ENCODE measurements around the gene LTF.
"Not testable (repeated sequence)": the region's sequence is repeated elsewhere in the genome, so short reads cannot be mapped to it uniquely, and the experiment has no call there.

The LTF gene

DNA sequence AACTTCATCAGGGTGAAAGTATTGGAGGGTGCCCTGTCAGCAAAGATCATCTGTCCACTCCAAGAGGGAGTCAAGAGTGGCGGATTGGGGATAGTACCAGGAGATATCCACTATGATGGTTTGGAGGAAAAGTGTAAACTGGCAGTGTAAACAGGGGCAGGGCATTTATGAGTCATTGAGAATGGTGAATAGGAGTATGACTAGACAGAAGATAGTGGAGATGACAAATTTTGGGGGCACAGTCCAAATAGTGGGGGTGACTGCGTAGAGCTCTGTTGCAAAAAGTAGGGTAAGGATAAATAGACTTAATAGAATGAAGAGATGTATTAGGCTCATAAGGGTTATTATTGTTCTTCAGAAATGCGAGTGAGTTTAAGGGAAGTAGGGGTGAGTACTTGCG, 75.9 kb downstream of the LTF start:
- H3K4me3 ChIP-seq (ENCODE audit: low read length); H2BK15ac ChIP-seq (replicated peaks; ENCODE audit: low read depth); DNase-seq: not testable (repeated sequence)

DNA sequence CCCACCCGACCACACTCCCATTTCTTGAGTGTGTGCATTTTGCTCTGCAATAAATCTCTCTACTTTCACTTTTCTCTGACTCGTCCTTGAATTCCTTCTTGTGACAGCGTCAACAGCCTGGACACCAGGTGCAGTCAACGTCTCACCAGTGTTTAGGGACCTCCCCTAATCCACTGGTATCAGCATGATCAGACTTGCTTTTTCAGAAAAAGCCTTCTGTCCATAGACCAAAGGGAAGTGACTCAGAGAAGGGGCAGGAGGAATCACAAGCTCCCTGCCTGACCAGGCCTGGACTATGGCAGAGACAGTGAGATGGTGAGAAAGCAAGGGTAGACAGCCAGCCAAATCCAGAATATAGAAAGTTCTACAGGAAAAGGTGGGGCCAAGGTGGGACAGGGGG, 78.5 kb downstream of the LTF start:
- Histone ChIP-seq H3K79me1 (ENCODE audit: low read length) (no peaks in the 10 kb centered on the region), H2BK15ac (replicated peaks; ENCODE audit: low read depth) (no peak overlapping the region), H3K79me2 (ENCODE audit: control insufficient read depth, insufficient read depth, low read length) (no peaks in the 10 kb centered on the region), H3K18ac (ENCODE audit: low read length) (no peak overlapping the region), H3K4me3 (ENCODE audit: low read length) (no peak overlapping the region), H3K36me3 (ENCODE audit: control insufficient read depth, insufficient read depth, low read length) (no peaks in the 10 kb centered on the region), H4K8ac (ENCODE audit: low read depth, low read length) (no peak overlapping the region), H3K4me1 (ENCODE audit: control insufficient read depth, low read depth, low read length) (peaks cover under 1% of the 10 kb centered on the region), H4K5ac (ENCODE audit: low read length) (no peak overlapping the region), H2BK120ac (ENCODE audit: low read depth, low read length) (no peak overlapping the region), H2BK5ac (ENCODE audit: low read length) (no peak overlapping the region), H2AK5ac (ENCODE audit: low read length) (no peak overlapping the region), H3K27me3 (ENCODE audit: insufficient read depth, low read length, poor library complexity) (no peaks in the 10 kb centered on the region), H3K27ac (ENCODE audit: low read depth, low read length) (no peak overlapping the region), H3K4me2 (ENCODE audit: low read length) (no peak overlapping the region), H3K23ac (ENCODE audit: low read length) (no peak overlapping the region), H3K56ac (ENCODE audit: low read length) (no peak overlapping the region), H3K9ac (ENCODE audit: low read length) (no peak overlapping the region), H3K4ac (ENCODE audit: low read depth, low read length) (no peak overlapping the region)
- no peak for DNase-seq
- no CpG with 5 or more reads among the region's 4 CpGs for WGBS (ENCODE audit: extremely low coverage, insufficient coverage, low lambda C conversion rate)

More for the DNA sequence above, 75.9 kb downstream of the LTF start:
- not testable (repeated sequence) for H3K9ac ChIP-seq (ENCODE audit: low read length); H3K4ac ChIP-seq (ENCODE audit: low read depth, low read length); H3K56ac ChIP-seq (ENCODE audit: low read length); H3K23ac ChIP-seq (ENCODE audit: low read length); H3K36me3 ChIP-seq (ENCODE audit: control insufficient read depth, insufficient read depth, low read length); H4K8ac ChIP-seq (ENCODE audit: low read depth, low read length); H2BK120ac ChIP-seq (ENCODE audit: low read depth, low read length); H3K18ac ChIP-seq (ENCODE audit: low read length); H3K27me3 ChIP-seq (ENCODE audit: insufficient read depth, low read length, poor library complexity); H2AK5ac ChIP-seq (ENCODE audit: low read length); H3K4me2 ChIP-seq (ENCODE audit: low read length); H3K79me2 ChIP-seq (ENCODE audit: control insufficient read depth, insufficient read depth, low read length); H3K4me1 ChIP-seq (ENCODE audit: control insufficient read depth, low read depth, low read length); H3K79me1 ChIP-seq (ENCODE audit: low read length); H3K27ac ChIP-seq (ENCODE audit: low read depth, low read length); H2BK5ac ChIP-seq (ENCODE audit: low read length); H4K5ac ChIP-seq (ENCODE audit: low read length)
- WGBS (ENCODE audit: extremely low coverage, insufficient coverage, low lambda C conversion rate): no CpG with 5 or more reads among the region's 4 CpGs

Data from mesendoderm (in vitro differentiated cells).